DOHH2 (cell line): ENCODE measurements around the gene L3MBTL4.

Experiments
- H3F3A ChIP-seq: fragments of 200-600 bp; sonication (generic), shearing (Covaris generic); 2 replicates; pipeline ENCODE4 v1.6.0; 2016; ENCODE audit warnings: antibody characterized with exemption, mild to moderate bottlenecking; ENCODE audit not compliant: control insufficient read depth, insufficient read depth
- H3K27ac ChIP-seq: fragments of 200-600 bp; sonication (generic); 2 replicates; pipeline ENCODE4 v1.5.1; 2014; ENCODE audit warnings: low read depth, mild to moderate bottlenecking, low read length, moderate library complexity
- H3K27me3 ChIP-seq: fragments of 200-600 bp; sonication (generic); 2 replicates; pipeline ENCODE4 v1.6.1; 2014; ENCODE audit warnings: mild to moderate bottlenecking, low read length, mixed read lengths; ENCODE audit not compliant: control insufficient read depth
- H3K36me3 ChIP-seq: fragments of 200-600 bp; sonication (generic); 2 replicates; pipeline ENCODE4 v1.6.1; 2014; ENCODE audit warnings: mild to moderate bottlenecking, low read length, moderate library complexity, mixed read lengths; ENCODE audit not compliant: control insufficient read depth
- H3K4me1 ChIP-seq: fragments of 200-600 bp; sonication (generic); 2 replicates; pipeline ENCODE4 v1.6.1; 2014; ENCODE audit warnings: mild to moderate bottlenecking, low read length, mixed read lengths; ENCODE audit not compliant: control insufficient read depth
- H3K4me2 ChIP-seq: fragments of 200-600 bp; sonication (generic); 2 replicates; pipeline ENCODE4 v1.6.0; 2014; ENCODE audit warnings: mild to moderate bottlenecking, low read length, moderate library complexity
- H3K4me3 ChIP-seq: fragments of 200-600 bp; sonication (generic); 2 replicates; pipeline ENCODE4 v1.5.1; 2014; ENCODE audit warnings: mild to moderate bottlenecking, low read length, mixed read lengths
- H3K79me2 ChIP-seq: fragments of 200-600 bp; sonication (generic); 2 replicates; pipeline ENCODE4 v1.6.1; 2014; ENCODE audit warnings: mild to moderate bottlenecking, low read length, mixed read lengths; ENCODE audit not compliant: control insufficient read depth
- H3K9me2 ChIP-seq: fragments of 200-600 bp; sonication (generic); replicated peaks from 2 replicates; pipeline ENCODE4 v1.6.1; 2014; ENCODE audit warnings: mild to moderate bottlenecking, low read length, mixed read lengths; ENCODE audit not compliant: control insufficient read depth
- H3K9me3 ChIP-seq: fragments of 200-600 bp; sonication (generic); 2 replicates; pipeline ENCODE4 v1.6.1; 2014; ENCODE audit warnings: antibody characterized with exemption, low read length, mixed read lengths; ENCODE audit not compliant: control insufficient read depth, insufficient read depth
- H4K20me1 ChIP-seq: fragments of 200-600 bp; sonication (generic); 2 replicates; pipeline ENCODE4 v1.6.0; 2014; ENCODE audit warnings: low read depth, mild to moderate bottlenecking, antibody characterized with exemption, low read length, moderate library complexity; ENCODE audit not compliant: control insufficient read depth, insufficient read depth
- EZH2phosphoT487 ChIP-seq: fragments of 200-600 bp; sonication (generic); IDR thresholded peaks from 2 replicates; pipeline ENCODE4 v1.6.1; 2017; ENCODE audit warnings: borderline replicate concordance, mild to moderate bottlenecking, antibody characterized with exemption, low read length, moderate library complexity, mixed read lengths
- TF ChIP-seq, protein P1 (sequence below): fragments of 200-600 bp; sonication (generic); IDR thresholded peaks from one replicate; pipeline ENCODE4 v1.5.1; 2014; ENCODE audit warnings: antibody characterized with exemption, mild to moderate bottlenecking, low read depth, low read length; ENCODE audit not compliant: poor library complexity, severe bottlenecking

L3MBTL4 gene

DNA sequence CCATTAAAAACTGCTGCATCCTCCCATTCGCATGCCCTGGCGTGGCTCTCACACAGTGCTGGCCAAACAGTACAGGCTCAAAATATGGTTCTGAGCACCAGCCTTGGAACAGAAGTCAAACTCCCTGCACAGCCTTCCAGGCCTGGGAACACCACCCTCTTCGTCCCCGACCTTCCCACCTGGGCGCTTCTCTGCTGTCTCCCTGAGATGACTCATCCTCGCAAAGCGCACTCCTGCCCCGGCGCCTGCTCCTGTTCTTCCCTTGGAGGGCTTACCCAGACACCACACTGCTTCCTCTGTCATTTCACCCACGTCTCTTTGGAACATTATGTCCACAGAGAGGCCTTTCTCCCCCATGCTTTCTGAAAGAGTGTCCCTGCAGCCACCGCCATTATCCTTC, 172.7 kb downstream of the L3MBTL4 start:
- Histone ChIP-seq H3F3A (no peaks in the 10 kb centered on the region), H3K9me3 (no peaks in the 10 kb centered on the region), H3K36me3 (no peaks in the 10 kb centered on the region), H3K4me3 (no peak overlapping the region), H3K9me2 (no peaks in the 10 kb centered on the region), H3K27me3 (no peaks in the 10 kb centered on the region), H4K20me1 (no peaks in the 10 kb centered on the region), H3K4me2 (no peak overlapping the region), H3K79me2 (no peaks in the 10 kb centered on the region), H3K27ac (no peak overlapping the region), H3K4me1 (no peaks in the 10 kb centered on the region)
- TF ChIP-seq, protein P1, sequence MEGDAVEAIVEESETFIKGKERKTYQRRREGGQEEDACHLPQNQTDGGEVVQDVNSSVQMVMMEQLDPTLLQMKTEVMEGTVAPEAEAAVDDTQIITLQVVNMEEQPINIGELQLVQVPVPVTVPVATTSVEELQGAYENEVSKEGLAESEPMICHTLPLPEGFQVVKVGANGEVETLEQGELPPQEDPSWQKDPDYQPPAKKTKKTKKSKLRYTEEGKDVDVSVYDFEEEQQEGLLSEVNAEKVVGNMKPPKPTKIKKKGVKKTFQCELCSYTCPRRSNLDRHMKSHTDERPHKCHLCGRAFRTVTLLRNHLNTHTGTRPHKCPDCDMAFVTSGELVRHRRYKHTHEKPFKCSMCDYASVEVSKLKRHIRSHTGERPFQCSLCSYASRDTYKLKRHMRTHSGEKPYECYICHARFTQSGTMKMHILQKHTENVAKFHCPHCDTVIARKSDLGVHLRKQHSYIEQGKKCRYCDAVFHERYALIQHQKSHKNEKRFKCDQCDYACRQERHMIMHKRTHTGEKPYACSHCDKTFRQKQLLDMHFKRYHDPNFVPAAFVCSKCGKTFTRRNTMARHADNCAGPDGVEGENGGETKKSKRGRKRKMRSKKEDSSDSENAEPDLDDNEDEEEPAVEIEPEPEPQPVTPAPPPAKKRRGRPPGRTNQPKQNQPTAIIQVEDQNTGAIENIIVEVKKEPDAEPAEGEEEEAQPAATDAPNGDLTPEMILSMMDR: no peak

DNA sequence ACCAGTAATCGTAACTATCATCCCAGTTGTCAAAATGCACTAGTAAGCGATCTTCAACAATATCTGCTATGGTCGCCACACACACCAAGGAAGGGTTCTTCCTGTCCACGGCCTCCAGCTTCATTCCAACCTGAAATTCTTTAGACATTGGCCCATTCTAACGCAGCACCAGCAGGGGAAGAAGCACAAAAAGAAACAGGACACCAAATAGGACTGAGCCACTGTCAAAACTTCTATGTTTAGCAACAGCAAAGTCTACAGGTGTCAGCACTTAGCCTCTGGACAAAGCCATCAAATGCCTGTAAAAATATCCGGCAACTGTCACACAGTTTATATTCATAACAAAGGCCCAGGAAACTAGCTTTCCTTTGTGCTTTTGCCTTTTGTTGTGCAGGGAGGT, 175.0 kb downstream of the L3MBTL4 start:
- TF ChIP-seq EZH2phosphoT487: no peak
- TF ChIP-seq, protein P1: no peak
- no peak overlapping the region for H3K4me2 ChIP-seq
- H3K79me2 ChIP-seq: no peaks in the 10 kb centered on the region
- no peaks in the 10 kb centered on the region for H3K27me3 ChIP-seq
- no peaks in the 10 kb centered on the region for H3K4me1 ChIP-seq
- H3K9me2 ChIP-seq: no peaks in the 10 kb centered on the region
- H3K9me3 ChIP-seq: no peaks in the 10 kb centered on the region
- no peak overlapping the region for H3K27ac ChIP-seq
- H3K36me3 ChIP-seq: no peaks in the 10 kb centered on the region
- H3K4me3 ChIP-seq: no peak overlapping the region
- H4K20me1 ChIP-seq: no peaks in the 10 kb centered on the region
- H3F3A ChIP-seq: no peaks in the 10 kb centered on the region

DNA sequence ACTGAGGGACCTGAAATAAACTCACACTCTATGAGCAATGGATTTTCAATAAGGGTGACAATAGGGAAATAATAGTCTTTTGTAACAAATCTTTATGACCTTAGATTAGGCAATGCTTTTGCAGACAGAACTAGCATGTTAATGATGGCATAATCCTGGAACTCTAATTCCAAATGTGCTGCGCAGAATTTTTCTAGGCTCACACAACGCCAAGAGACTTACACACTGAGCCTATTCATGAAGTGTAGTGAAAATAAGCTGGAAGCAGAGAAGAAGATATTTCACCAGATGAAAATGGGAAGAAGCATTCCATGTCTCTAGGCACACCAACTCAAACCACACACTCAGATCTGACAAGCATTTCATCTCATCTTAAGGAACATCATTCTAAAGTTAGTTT, 178.5 kb downstream of the L3MBTL4 start:
- Histone ChIP-seq H3K36me3 (no peaks in the 10 kb centered on the region), H3K27ac (no peak overlapping the region), H3K27me3 (no peaks in the 10 kb centered on the region), H3K4me3 (no peak overlapping the region), H4K20me1 (no peaks in the 10 kb centered on the region), H3F3A (no peaks in the 10 kb centered on the region), H3K9me3 (no peaks in the 10 kb centered on the region), H3K9me2 (no peaks in the 10 kb centered on the region), H3K4me2 (no peak overlapping the region), H3K4me1 (no peaks in the 10 kb centered on the region), H3K79me2 (no peaks in the 10 kb centered on the region)
- TF ChIP-seq, protein P1: no peak
- TF ChIP-seq EZH2phosphoT487: no peak

DNA sequence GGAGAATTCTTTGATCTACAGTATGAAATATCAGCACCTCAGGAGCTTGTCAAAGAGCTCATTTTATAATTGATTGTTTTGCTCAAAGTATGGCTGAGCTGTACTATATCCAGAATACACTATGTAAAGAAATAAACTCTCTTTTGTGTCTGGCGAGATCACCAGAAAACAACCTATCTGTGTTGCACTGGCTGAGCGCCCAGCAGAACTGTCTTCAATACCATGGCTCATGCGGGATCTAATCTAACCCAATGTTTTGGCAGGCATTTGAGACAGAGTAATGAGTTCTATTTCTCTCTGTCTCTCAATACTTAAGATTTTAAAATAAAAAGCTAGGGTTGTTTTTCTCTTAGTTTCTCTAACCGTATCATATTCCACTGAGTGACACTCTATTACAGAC, 192.4 kb downstream of the L3MBTL4 start:
- Histone ChIP-seq H3F3A (no peaks in the 10 kb centered on the region), H3K36me3 (no peaks in the 10 kb centered on the region), H3K4me1 (no peaks in the 10 kb centered on the region), H3K27ac (no peak overlapping the region), H3K4me3 (no peak overlapping the region), H3K9me2 (no peaks in the 10 kb centered on the region), H3K79me2 (no peaks in the 10 kb centered on the region), H3K27me3 (no peaks in the 10 kb centered on the region), H4K20me1 (no peaks in the 10 kb centered on the region), H3K9me3 (no peaks in the 10 kb centered on the region), H3K4me2 (no peak overlapping the region)
- TF ChIP-seq EZH2phosphoT487: no peak
- TF ChIP-seq, protein P1: no peak
